GM21529 (cell line): ENCODE data around the gene PA2G4.
"Not testable (repeated sequence)": the region's sequence is repeated elsewhere in the genome, so short reads cannot be mapped to it uniquely, and the experiment has no call there.

Experiments used
- ATAC-seq: cut with Tn5 transposase; IDR thresholded peaks from one replicate; pipeline ENCODE4 v1.9.1; 2021; ENCODE audit not compliant: unreplicated experiment

PA2G4 gene

GRCh38 chr12:56099787-56100186 is 4.6 kb upstream of the PA2G4 start:
- ATAC-seq: no peak

GRCh38 chr12:56101045-56101444 is 3.3 kb upstream of the PA2G4 start:
- ATAC-seq: no peak

DNA sequence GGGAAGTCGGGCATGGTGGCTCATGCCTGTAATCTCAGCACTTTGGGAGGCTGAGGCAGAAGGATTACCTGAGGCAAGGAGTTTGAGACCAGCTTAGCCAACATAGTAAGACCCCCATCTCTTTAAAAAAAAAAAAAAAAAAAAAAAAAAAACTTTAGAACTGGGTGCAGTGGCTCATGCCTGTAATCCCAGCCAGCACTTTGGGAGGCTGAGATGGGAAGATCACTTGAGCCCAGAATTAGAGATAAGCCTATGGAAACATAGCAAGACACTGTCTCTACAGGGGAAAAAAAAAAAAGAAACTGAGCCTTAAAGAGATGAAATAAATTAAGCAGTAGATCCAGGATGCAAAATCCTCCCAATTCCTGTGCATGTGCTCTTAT is 1.7 kb upstream of the PA2G4 start:
- no peak for ATAC-seq

DNA sequence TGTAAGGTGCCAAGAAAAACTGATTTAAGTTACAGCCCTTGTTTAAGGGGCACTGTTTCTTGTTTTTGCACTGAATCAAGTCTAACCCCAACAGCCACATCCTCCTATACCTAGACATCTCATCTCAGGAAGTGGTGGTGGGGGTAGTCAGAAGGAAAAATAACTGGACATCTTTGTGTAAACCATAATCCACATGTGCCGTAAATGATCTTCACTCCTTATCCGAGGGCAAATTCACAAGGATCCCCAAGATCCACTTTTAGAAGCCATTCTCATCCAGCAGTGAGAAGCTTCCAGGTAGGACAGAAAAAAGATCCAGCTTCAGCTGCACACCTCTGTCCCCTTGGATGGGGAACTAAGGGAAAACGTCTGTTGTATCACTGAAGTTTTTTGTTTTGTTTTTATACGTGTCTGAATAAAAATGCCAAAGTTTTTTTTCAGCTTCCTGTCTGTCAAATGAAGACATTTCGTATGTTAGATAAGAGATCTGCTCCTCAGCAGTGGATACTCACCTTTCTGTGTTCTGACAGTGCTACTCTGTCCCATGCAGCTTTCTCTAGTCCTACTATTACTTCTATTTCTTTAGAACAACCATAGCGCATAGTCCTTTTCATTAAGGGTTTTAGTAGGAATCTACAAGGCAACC is 1.2 kb upstream of the PA2G4 start:
- ATAC-seq: no peak

DNA sequence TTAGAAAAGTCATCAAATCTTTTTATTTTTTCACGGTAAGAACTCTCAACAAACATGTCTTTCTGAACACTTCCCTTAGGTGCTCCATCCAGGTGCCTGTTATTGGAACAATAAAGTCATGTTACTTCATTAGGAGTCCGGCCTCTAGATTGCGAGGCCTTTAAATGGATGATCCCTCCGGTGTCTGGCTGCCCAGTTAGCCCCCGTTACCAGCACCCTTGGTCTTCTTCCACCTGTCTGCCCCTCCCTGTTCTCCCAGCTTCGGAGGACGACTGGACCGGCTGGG is 593 bp upstream of the PA2G4 start:
- no peak for ATAC-seq

- ATAC-seq: peak; percentile 8
These were observed 653 bp downstream of the PA2G4 start for GRCh38 chr12:56104815-56105608.

- ATAC-seq: no peak
These were observed 1.2 kb downstream of the PA2G4 start for GRCh38 chr12:56105609-56105902.

GRCh38 chr12:56107242-56107641 is 2.9 kb downstream of the PA2G4 start:
- ATAC-seq: no peak

- ATAC-seq: no peak
These were observed 6.2 kb downstream of the PA2G4 start for GRCh38 chr12:56110571-56110970.

- no peak for ATAC-seq
These were observed 9.7 kb downstream of the PA2G4 start for GRCh38 chr12:56114084-56114483.

DNA sequence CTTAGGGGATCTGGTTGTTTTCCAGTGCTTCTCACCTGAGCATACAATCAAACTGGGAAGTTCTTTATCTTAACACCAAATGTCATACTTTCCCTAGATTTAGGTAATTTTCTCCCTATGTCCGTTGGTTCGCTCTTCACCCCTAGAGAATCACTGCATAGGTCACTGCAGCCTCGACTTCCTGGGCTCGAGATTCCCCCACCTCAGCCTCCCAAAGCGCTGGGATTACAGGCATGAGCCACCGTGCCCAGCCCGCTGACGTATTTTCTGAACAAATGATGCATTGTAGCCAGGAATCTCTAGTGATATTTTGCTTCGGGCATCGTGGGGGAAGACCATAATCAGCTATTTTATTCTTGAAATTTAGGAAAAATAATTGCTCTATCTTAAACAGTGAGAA is 11.0 kb downstream of the PA2G4 start:
- ATAC-seq: no peak

DNA sequence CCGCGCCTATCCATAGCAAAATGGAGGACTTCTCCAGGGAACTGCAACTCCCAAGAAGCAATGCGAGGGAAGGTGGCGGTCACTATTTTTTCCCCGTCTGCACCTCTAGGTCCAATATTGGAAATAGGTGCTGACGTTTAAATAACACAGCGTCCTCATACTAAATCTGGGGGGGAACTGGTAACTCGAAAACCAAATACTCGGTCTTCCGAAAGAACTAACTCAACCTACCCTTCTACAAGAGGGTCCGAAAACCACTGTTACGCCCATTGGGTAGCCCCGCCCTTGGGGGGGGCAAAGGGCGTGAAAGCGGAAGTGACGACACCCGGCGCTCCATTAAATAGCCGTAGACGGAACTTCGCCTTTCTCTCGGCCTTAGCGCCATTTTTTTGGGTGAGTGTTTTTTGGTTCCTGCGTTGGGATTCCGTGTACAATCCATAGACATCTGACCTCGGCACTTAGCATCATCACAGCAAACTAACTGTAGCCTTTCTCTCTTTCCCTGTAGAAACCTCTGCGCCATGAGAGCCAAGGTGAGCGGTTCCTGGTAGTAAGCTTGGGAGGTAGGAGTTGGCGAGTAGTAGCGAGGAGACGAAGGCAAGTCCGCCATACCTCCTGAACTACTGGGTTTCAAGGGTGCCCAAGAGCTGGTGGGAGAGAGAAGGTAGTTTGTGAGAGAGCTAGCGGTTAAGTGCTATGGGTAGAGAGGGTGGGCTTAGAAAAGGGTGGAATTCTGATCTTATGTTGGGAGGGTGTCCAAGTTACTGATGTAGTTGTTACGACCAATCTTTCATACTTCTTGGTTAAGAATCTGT is 12.1 kb downstream of the PA2G4 start, which contains the start of gene RPL41:
Gene RPL41 (plus strand): TSS at position 367 of the 815 bp plus-strand sequence.
- peak; percentile 44 for ATAC-seq

DNA sequence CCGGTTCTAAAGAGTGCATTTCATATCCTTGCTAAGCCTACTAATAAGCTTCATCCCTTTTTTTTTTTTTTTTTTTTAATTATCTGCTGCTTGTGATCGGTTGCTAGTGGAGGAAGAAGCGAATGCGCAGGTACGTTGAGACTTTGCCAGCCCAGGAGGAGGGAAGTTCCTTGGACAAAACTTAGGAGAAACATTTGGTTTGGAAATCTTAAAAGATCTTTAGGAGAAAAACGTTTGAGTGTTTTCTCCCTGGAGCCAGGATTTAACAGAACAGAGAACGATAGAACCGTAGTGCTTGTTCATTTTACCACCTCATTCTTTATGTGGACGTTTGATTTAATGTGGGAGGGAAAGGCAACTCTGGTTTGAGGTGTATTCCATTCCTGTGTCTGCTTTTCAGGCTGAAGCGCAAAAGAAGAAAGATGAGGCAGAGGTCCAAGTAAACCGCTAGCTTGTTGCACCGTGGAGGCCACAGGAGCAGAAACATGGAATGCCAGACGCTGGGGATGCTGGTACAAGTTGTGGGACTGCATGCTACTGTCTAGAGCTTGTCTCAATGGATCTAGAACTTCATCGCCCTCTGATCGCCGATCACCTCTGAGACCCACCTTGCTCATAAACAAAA is 12.8 kb downstream of the PA2G4 start:
- ATAC-seq: not testable (repeated sequence)

- peak; percentile 80 for ATAC-seq
These were observed 13.7 kb downstream of the PA2G4 start, which contains the start of gene ZC3H10 for GRCh38 chr12:56117778-56118687. TSS of gene ZC3H10 (plus strand) at chr12:56118266. CDS start at chr12:56120563, 2,297 bp downstream.

DNA sequence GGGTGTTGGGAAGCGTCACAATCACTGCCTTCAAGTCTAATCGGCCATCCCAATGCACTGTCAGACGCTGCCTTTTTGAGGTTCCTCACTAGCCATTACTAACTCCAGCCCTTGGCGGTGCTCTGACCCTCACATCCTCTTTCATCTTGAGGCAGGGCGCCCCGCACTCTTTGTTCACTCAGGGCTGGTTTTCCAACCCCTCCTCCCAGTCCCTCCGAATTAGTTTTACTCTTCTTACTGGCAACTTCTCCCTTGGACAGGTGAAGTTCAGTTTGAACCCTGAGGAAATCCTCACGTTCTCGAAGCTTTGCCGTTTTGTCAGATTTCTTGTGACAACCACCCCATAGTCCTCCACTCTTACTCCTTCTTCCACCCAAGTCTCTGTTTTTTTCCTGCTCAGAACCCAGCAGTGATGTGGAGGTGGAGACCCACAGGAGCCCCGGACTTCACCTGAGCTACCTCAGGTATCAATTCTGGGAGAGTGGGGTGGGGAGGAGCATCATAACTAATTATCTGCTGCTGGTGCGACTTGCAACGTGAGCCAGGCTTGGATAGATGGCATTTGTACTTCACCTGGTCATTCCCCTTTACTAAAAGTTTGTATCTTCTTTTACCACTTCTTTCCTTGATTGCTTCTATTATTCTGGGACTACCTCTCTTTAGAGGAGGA is 14.5 kb downstream of the PA2G4 start:
- ATAC-seq: peak; percentile 6

DNA sequence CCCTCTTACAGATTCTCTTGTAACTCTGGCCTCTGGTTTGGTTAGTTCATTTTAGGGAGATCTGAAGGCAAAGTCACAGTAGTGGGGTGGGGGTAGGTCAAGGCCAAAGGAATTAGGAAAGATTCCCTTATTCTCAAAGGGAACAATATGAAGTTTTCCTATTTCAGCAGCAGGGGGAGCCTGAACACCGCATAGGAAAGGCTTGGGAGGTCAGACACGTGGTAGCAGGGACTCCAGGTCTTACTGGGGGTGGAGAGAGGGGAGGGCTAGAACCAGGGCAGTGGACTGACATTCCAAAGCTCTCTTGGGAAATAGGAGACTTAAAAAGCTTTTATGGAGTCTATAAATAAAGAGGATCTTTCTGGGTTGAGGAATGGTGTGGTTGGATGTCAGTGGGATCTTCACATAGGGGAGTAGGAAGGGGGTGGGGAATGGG is 15.0 kb downstream of the PA2G4 start:
- ATAC-seq: no peak

- ATAC-seq: no peak
These were observed 15.9 kb downstream of the PA2G4 start for GRCh38 chr12:56120158-56120846.

GRCh38 chr12:56121204-56121870 is 17.0 kb downstream of the PA2G4 start:
- ATAC-seq: no peak

- no peak for ATAC-seq
These were observed 18.3 kb downstream of the PA2G4 start for GRCh38 chr12:56122637-56123036.
